GM06990 (cell line): ENCODE data around the gene PDXP.

Source experiments
- DNase-seq: peaks from one replicate; pipeline ENCODE4 v3.0.0-alpha.2; 2011; ENCODE audit not compliant: insufficient read length; ENCODE audit errors: extremely low read depth
- H3K27me3 ChIP-seq: replicated peaks from 2 replicates; pipeline ENCODE4 v1.6.0; 2011; ENCODE audit warnings: low read length; ENCODE audit not compliant: control insufficient read depth, insufficient read depth
- H3K36me3 ChIP-seq: 2 replicates; pipeline ENCODE4 v1.5.1; 2011; ENCODE audit warnings: low read length; ENCODE audit not compliant: control insufficient read depth, insufficient read depth
- H3K4me3 ChIP-seq: replicated peaks from 2 replicates; pipeline ENCODE4 v1.5.1; 2011; ENCODE audit warnings: low read depth, mild to moderate bottlenecking, control low read depth, low read length
- CTCF ChIP-seq: IDR thresholded peaks from 2 replicates; pipeline ENCODE4 v1.5.1; 2011; ENCODE audit warnings: low read length, control low read depth, mild to moderate bottlenecking, inconsistent platforms; ENCODE audit not compliant: insufficient read depth, poor library complexity, severe bottlenecking

PDXP gene

GRCh38 chr22:37626556-37627075 lies 31.9 kb upstream of the PDXP start:
- H3K27me3 ChIP-seq, result no peaks in the 10 kb centered on the region
- peaks cover 38% of the 10 kb centered on the region for H3K36me3 ChIP-seq
- no peak for DNase-seq

GRCh38 chr22:37627121-37627520 lies 31.4 kb upstream of the PDXP start:
- no peak for DNase-seq
- TF ChIP-seq CTCF, result no peak
- H3K36me3 ChIP-seq, result peaks cover 40% of the 10 kb centered on the region
- H3K27me3 ChIP-seq, result no peaks in the 10 kb centered on the region
- H3K4me3 ChIP-seq, result no peak overlapping the region

More at GRCh38 chr22:37626556-37627075, 31.9 kb upstream of the PDXP start:
- TF ChIP-seq CTCF, result no peak
- no peak overlapping the region for H3K4me3 ChIP-seq

GRCh38 chr22:37627545-37627944 lies 31.0 kb upstream of the PDXP start:
- Histone ChIP-seq H3K27me3 (no peaks in the 10 kb centered on the region), H3K4me3 (no peak overlapping the region), H3K36me3 (peaks cover 42% of the 10 kb centered on the region)
- TF ChIP-seq CTCF, result no peak
- DNase-seq, result no peak

- H3K36me3 ChIP-seq, result peaks cover 35% of the 10 kb centered on the region
- no peak for TF ChIP-seq CTCF
- no peaks in the 10 kb centered on the region for H3K27me3 ChIP-seq
- no peak overlapping the region for H3K4me3 ChIP-seq
- DNase-seq, result no peak
These were observed 29.7 kb upstream of the PDXP start for GRCh38 chr22:37628830-37629229.

GRCh38 chr22:37629928-37630327 lies 28.6 kb upstream of the PDXP start:
- no peak for DNase-seq
- peaks cover 26% of the 10 kb centered on the region for H3K36me3 ChIP-seq
- H3K27me3 ChIP-seq, result no peaks in the 10 kb centered on the region
- no peak overlapping the region for H3K4me3 ChIP-seq
- TF ChIP-seq CTCF, result no peak
